Stimulated activated naive CD4-positive, alpha-beta T cell (primary cell): Measurements from ENCODE around the gene OPCML.

Experiments
- DNase-seq, 6 experiments: peaks; one replicate each; lab custom pipeline; 2025; lab: John Stamatoyannopoulos, UW

OPCML gene

DNA sequence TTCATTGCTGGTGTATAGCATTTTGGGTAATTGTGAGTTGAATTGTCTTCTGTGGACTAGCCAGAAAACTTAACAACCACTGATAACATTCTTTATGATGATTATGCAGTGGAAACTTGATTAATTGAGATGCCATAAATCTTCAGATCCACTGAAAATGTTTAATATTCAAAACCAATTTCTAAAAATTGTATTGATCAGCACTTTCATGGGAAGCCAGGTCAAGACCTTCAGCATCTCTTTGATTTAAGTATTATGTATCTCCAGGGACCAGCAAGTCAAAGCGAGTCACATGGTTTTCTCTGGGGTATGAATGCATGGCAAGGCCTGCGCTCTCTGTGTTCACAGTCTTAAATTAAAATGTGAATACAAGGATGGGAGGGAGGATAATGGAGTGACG is 596.9 kb downstream of the OPCML start:
- DNase-seq, result no peak

- no peak for DNase-seq
Observed at GRCh38 chr11:132933703-132934102, 598.6 kb downstream of the OPCML start.

DNA sequence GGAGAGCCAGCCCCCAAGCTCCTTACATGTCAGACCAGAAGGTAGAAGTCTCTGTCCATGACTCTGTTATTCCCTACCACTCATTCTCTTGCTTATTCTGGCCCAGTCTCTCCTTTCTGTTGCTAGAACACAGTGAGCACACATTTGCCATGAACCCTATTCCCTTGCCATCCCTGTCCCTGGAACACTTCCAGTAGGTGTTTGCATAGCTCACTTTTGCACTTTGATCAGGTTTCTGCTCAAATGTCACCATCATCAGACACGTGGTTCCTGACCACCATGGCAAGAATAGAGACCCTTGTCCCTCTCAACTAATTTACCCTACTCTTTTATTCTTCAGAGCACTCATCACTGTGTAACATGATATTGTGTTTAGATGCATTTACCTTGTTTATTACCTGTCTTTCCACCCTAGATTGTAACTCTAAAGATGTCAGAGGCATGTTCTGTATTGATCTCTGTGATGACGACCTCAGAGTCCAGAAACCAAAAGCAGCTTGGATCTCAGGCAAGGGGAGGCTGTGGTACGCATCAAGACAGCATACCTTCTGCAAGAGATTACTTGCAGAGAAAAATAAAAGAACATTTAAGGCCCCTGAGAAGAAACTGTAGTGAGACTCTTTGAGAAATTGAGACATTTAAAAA is 606.4 kb downstream of the OPCML start:
- no peak for DNase-seq

- no peak for DNase-seq
Observed at GRCh38 chr11:132921597-132921996, 610.7 kb downstream of the OPCML start.

DNA sequence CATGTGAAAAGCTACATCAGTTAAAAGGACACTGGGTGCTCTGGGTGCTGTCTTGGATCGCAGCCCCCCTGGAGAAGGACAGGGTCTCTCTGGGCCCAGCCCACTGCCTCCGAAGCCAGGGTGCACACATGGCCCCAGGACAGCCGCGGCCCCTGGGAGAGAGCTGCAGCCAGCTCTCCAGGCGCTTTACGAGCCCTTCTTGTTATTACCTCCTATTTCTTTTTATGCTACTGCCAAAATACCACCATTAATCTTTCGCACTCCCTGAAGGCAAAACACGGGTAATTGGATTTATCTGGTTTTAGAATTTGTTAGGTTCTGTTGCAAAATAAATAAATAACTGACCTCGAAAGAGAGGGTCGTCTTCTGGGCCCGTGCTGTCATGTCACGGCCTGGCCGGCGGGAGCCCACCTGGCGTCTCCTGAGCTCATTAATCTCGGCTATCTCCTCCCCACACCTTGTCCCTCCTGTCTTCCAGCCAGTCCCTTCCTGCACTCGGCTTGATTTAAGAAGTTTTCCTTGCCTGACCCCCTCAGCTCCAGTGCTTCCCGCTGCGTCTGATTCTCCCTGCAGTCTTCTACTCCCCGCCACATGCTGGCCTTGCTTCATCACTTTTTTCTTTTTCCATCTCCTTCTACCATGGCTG is 611.7 kb downstream of the OPCML start:
- no peak for DNase-seq

GRCh38 chr11:132914600-132914999 is 617.7 kb downstream of the OPCML start:
- no peak for DNase-seq

DNA sequence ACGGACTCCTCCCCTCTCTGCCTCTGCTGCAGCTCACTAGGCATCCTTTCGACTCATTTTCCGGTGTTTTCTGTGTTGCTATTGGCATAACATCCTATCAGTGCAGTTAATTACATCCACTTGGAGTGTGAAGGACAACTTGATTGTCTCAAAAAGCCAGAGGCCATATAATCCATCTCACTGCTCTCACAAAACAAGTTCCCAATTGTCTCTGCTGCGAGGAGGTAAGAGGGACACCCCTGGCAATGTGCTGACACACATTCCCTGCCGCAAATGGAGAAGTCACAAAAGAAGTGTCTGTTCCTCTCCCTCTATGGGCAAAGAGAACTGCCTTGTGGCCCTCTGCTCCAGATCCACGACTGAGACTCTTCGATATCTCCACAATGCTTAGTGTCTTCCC is 618.4 kb downstream of the OPCML start:
- DNase-seq, result no peak

GRCh38 chr11:132913295-132913694 is 619.0 kb downstream of the OPCML start:
- no peak for DNase-seq

GRCh38 chr11:132911186-132911585 is 621.1 kb downstream of the OPCML start:
- no peak for DNase-seq

GRCh38 chr11:132910011-132910760 is 622.1 kb downstream of the OPCML start:
- no peak for DNase-seq

DNA sequence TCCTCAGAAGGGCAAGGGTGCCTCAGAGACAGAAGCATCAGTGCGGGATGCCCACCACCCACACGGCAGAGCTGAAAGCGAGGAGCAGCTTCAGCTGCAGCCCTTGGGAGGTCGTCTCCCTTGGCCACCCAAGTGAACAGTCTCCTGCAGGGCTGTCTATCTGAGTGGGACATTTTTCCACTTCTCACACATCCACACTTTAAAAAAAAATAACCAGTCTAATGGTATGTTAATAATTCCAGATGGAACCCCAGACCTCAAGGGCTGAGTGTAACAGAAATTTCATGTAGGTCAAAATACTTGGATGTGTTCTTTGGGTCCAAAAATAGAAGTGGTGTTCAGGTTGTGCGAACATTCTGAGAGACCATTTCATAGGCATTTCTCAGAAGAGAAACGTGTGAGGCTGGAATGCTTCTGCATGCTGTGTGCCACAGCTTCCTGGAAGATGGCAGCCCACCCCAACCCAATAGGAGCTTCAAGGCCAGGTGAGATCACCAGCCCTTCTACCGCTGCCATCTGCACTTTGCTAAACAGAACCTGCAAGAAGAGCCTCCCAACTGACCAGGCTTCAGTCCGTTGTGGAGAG is 623.2 kb downstream of the OPCML start:
- no peak for DNase-seq

GRCh38 chr11:132908414-132908810 is 623.9 kb downstream of the OPCML start:
- DNase-seq, result no peak

- DNase-seq, result no peak
Observed at GRCh38 chr11:132907651-132908413, 624.5 kb downstream of the OPCML start.

- DNase-seq, result no peak
Observed at GRCh38 chr11:132904607-132905006, 627.7 kb downstream of the OPCML start.

DNA sequence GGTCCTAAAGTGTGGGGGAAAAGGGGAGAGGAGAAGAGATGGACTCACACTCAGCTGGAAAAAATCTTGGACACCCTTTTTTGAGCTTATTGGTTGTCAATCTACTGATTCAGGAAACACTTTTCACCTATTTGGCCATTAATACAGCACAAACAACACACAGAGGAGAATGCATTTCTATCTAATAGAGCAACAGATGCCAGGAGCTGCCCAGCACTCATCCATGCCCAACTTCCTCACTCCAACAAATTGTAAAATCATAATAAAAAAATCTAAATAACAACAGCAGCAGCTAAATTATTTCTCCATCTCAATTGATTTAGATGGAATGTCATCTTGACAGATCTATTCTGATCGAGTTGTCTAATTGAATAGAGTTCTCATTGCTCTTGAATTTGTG is 628.2 kb downstream of the OPCML start:
- DNase-seq, result no peak

- no peak for DNase-seq
Observed at GRCh38 chr11:132901638-132902471, 630.4 kb downstream of the OPCML start.

DNA sequence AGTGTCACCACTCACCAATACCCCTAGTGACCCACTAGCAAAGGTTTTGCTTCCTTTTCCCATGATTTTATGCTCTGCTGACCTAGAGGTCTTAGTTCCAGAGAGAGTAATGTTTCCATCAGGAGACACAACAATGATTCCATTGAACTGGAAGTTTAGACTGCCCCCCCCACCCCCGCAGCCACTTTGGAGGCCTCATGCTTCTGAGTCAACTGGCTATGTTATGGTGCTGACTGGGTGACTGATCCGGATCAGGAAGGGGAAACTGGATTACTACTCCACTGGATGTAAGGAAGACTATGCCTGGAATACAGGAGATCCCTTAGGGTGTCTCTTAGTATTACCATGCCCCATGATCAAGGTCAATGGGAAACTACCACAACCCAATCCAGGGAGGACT is 633.6 kb downstream of the OPCML start:
- DNase-seq, result no peak

DNA sequence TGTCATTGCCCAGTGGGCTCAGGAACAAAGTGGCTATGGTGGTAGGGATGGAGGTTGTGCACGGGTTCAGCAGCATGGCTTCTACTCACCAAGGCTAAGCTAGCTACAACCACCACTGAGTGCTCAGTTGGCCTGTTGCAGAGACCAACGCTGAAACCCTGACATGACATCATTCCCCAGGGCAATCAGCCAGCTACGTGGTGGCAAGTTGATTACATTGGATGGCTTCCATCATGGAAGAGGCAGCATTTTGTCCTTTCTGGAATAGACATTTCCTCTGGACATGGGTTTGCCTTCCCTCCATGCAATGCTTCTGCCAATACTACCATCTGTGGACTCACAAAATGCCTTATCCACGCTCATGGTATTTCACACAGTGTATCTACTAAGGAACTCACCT is 634.3 kb downstream of the OPCML start:
- DNase-seq, result no peak

DNA sequence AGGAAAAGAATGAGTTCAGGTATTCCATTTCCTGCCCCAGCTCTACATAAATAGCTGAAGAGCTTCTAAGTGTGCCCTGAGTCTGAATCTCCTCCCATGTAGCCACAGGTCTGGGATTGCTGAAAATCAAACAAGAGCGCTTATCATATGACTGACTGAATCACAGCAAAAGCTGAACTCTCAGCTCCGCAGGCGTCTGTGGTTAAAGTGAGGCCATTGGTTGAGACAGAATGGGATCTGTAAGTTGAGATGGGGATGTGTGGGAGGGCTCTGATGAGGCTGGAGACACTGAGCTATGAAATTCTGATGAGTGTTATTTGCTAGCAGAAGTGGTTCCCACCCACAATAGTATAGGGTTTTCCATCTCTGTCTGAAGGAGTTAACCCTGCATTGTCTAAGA is 637.0 kb downstream of the OPCML start:
- DNase-seq, result no peak

- no peak for DNase-seq
Observed at GRCh38 chr11:132894606-132895005, 637.7 kb downstream of the OPCML start.

DNA sequence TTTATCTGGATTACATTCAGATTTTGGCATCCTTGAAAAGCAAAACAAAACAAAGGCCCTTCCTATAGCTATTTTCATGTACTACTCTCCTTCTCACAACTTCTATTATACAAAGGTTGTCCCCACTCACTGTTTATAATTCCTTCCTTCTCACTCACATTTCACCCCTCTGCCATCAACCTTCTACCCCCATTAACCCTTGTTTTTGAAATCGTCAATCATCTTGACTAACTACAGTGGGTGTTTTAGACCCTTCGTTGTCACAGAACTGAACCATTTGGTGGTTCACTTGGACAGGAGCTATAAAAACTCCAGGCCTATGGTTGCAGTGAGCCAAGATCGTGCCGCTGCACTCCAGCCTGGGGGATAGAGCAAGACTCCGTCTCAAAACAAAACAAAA is 639.4 kb downstream of the OPCML start:
- no peak for DNase-seq
